Measurements from ENCODE around the gene C21orf58.

The C21orf58 gene

GRCh38 chr21:46255166-46255565 is 68.5 kb downstream of the C21orf58 start:
- DNase-seq (ENCODE audit: low spot score) = no peak

- no peak for DNase-seq (ENCODE audit: low spot score)
Observed at GRCh38 chr21:46254208-46254975, 69.3 kb downstream of the C21orf58 start.

- DNase-seq (ENCODE audit: low spot score) = no peak
Observed at GRCh38 chr21:46253610-46254124, 70.0 kb downstream of the C21orf58 start.

- no peak for DNase-seq (ENCODE audit: low spot score)
Observed at GRCh38 chr21:46252840-46253239, 70.8 kb downstream of the C21orf58 start.

All from LoVo (cell line).